ENCODE data around the gene YIPF2.
A peak's percentile ranks its signal among the peaks of the same experiment; 100 is the strongest.
"Not testable (repeated sequence)": the region's sequence is repeated elsewhere in the genome, so short reads cannot be mapped to it uniquely, and the experiment has no call there.

YIPF2 gene

GRCh38 chr19:10928563-10929401 is at the start of gene YIPF2, which contains the start of gene TIMM29:
Gene YIPF2, minus strand, starts transcription at chr19:10928639. Its CDS starts 229 bp downstream, at chr19:10928410.
Gene TIMM29, plus strand, starts transcription at chr19:10928811. Its CDS starts 12 bp downstream, at chr19:10928823.
- DNase-seq (ENCODE audit: low read depth): peak; percentile 99

- no peak for DNase-seq (ENCODE audit: low read depth)
Observed at GRCh38 chr19:10977742-10978092, 49.3 kb upstream of the YIPF2 start.

GRCh38 chr19:10976131-10976892 is 47.9 kb upstream of the YIPF2 start:
- no peak for DNase-seq (ENCODE audit: low read depth)

- DNase-seq (ENCODE audit: low read depth): no peak
Observed at GRCh38 chr19:10975374-10976130, 47.1 kb upstream of the YIPF2 start.

- DNase-seq (ENCODE audit: low read depth): no peak
Observed at GRCh38 chr19:10971107-10971726, 42.8 kb upstream of the YIPF2 start.

GRCh38 chr19:10968527-10969135 is 40.2 kb upstream of the YIPF2 start:
- no peak for DNase-seq (ENCODE audit: low read depth)

GRCh38 chr19:10966809-10967208 is 38.4 kb upstream of the YIPF2 start:
- DNase-seq (ENCODE audit: low read depth): no peak

GRCh38 chr19:10965398-10965797 is 37.0 kb upstream of the YIPF2 start:
- no peak for DNase-seq (ENCODE audit: low read depth)

- no peak for DNase-seq (ENCODE audit: low read depth)
Observed at GRCh38 chr19:10964903-10965302, 36.5 kb upstream of the YIPF2 start.

GRCh38 chr19:10963865-10964264 is 35.4 kb upstream of the YIPF2 start:
- no peak for DNase-seq (ENCODE audit: low read depth)

- no peak for DNase-seq (ENCODE audit: low read depth)
Observed at GRCh38 chr19:10962863-10963262, 34.4 kb upstream of the YIPF2 start.

- peak; percentile 55 for DNase-seq (ENCODE audit: low read depth)
Observed at GRCh38 chr19:10961073-10961860, 32.8 kb upstream of the YIPF2 start.

- DNase-seq (ENCODE audit: low read depth): peak; percentile 97
Observed at GRCh38 chr19:10960314-10961072, 32.1 kb upstream of the YIPF2 start, which contains the start of gene SMARCA4. Gene SMARCA4, plus strand, starts transcription at chr19:10961030. Its CDS starts 23,122 bp downstream, at chr19:10984152.

GRCh38 chr19:10959277-10959968 is 31.0 kb upstream of the YIPF2 start:
- DNase-seq (ENCODE audit: low read depth): not testable (repeated sequence)

- DNase-seq (ENCODE audit: low read depth): no peak
Observed at GRCh38 chr19:10952809-10953208, 24.4 kb upstream of the YIPF2 start.

GRCh38 chr19:10946958-10947657 is 18.7 kb upstream of the YIPF2 start:
- no peak for DNase-seq (ENCODE audit: low read depth)

- no peak for DNase-seq (ENCODE audit: low read depth)
Observed at GRCh38 chr19:10945264-10945663, 16.8 kb upstream of the YIPF2 start.

- DNase-seq (ENCODE audit: low read depth): not testable (repeated sequence)
Observed at GRCh38 chr19:10943412-10943811, 15.0 kb upstream of the YIPF2 start.
